Sigmoid colon (tissue), 7 donors: Measurements from ENCODE around the gene MSN. TPM values are rescaled to one million over a fixed set of nuclear protein-coding genes. Genes with fewer than 3 reads are reported as not detected.
A peak's percentile ranks its signal among the peaks of the same experiment; 100 is the strongest.

Experiments used
- DNase-seq: peaks from one replicate; pipeline ENCODE4 v3.0.0-alpha.2; 2019
- H3K27ac ChIP-seq, 4 donors: fragments of 200-600 bp; sonication (generic); one replicate each; pipeline ENCODE4 v1.5.1; 2016 to 2019; ENCODE audit warnings: mild to moderate bottlenecking in 1 of 4
- H3K27me3 ChIP-seq, 3 donors: fragments of 200-600 bp; sonication (generic); one replicate each; pipeline ENCODE4 v1.5.1; 2019; ENCODE audit warnings: mild to moderate bottlenecking in 1 of 3
- H3K36me3 ChIP-seq, 4 donors: fragments of 200-600 bp; sonication (generic); one replicate each; pipeline ENCODE4 v1.5.1; 2016 to 2019
- H3K4me1 ChIP-seq, 4 donors: fragments of 200-600 bp; sonication (generic); one replicate each; pipeline ENCODE4 v1.5.1; 2017 to 2019
- H3K4me3 ChIP-seq, 4 donors: fragments of 200-600 bp; sonication (generic); one replicate each; pipeline ENCODE4 v1.5.1; 2017 to 2019; ENCODE audit warnings: mild to moderate bottlenecking in 2 of 4, moderate library complexity in 1 of 4
- H3K9me3 ChIP-seq, 4 donors: fragments of 200-600 bp in 3 of 4; sonication (generic) in 3 of 4; one replicate each; pipeline versions ENCODE4 v1.5.1 to v1.6.1; 2013 to 2019
- CTCF ChIP-seq, 4 experiments: fragments of 450-650 bp in 3 of 4; fragments of 200-600 bp in 1 of 4; IDR thresholded peaks; one replicate each; pipeline ENCODE4 v1.5.1; 2016 to 2019; ENCODE audit warnings: antibody characterized with exemption in 4 of 4, mild to moderate bottlenecking in 3 of 4, moderate library complexity in 2 of 4
- EP300 ChIP-seq, 4 donors: sonication (generic); formaldehyde crosslinking; IDR thresholded peaks; one replicate each; pipeline ENCODE4 v1.6.1; 2017; ENCODE audit warnings: antibody characterized with exemption in 4 of 4
- POLR2A ChIP-seq, 2 donors: fragments of 450-650 bp; IDR thresholded peaks; one replicate each; pipeline ENCODE4 v1.6.1; 2016; ENCODE audit warnings: antibody characterized with exemption in 2 of 2, mild to moderate bottlenecking in 2 of 2, moderate library complexity in 2 of 2
- POLR2AphosphoS5 ChIP-seq, 4 donors: sonication (generic); formaldehyde crosslinking; IDR thresholded peaks; one replicate each; pipeline ENCODE4 v1.6.1; 2017; ENCODE audit warnings: antibody characterized with exemption in 4 of 4
- WGBS, 2 donors: extraction: QIAGEN DNeasy Blood & Tissue Kit; methylation state at CpG; one replicate each; pipeline ENCODE4 v1.1.7; 2013; 5-methylcytosine and 5-hydroxymethylcytosine counted together
- intact Hi-C: fragments of 100-400 bp; cut with DNase I; formaldehyde crosslinking; loops from one replicate; pipeline ENCODE4 v1.15.1; 2023
- polyA plus RNA-seq, 3 donors: library from polyadenylated mRNA; stranded (reverse); fragments of 200-250 nt; gene quantifications; one replicate each; pipeline ENCODE4 v1.2.3, GENCODE V29; 2013
- total RNA-seq, 4 donors: library from RNA; depleted of rRNA; stranded (reverse); fragments of >200 nt; gene quantifications; one replicate each; pipeline ENCODE4 v1.1.0, GENCODE V29; 2016
- donor health status: healthy with polysubstance abuse.
- donor health status: Bipolar disorder and iron deficiency.
- donor health status: healthy.

Gene MSN
- total and polyA plus RNA-seq, 7 donors: 23.6 to 152 (median 136) TPM

DNA sequence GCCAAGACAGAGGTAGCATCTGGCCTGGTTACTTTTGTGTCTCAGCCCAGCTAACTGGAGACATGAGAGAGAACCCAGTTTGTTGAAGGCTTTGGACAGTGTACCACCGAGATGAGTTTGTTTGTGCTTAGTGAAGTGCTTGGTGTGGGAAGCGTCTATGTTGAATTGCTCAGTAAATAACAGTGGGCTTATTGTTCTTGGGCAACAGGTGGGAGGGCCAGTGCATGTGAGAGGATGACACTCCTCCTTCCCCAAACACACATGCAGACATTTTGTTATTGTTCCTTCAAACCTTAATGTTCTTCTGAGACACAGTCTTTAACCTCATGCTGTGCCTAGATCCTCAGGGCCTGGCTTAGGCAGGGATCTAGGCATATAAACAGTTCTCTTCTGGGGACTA, 39.7 kb downstream of the MSN start:
- Histone ChIP-seq H3K36me3 (no peaks in the 10 kb centered on the region), H3K9me3 (no peaks in the 10 kb centered on the region), H3K27me3 (no peaks in the 10 kb centered on the region), H3K4me3 (no peak overlapping the region), H3K27ac (peak overlapping the region; percentile 73 to 82 (median 78)), H3K4me1 (peaks cover 0 to 45% (median 38%) of the 10 kb centered on the region in 4 donors)
- no peak for DNase-seq
- no peak for TF ChIP-seq CTCF (IDR thresholded peaks at IDR 0.05)
- no peak for TF ChIP-seq POLR2A (IDR thresholded peaks at IDR 0.05)
- no peak for TF ChIP-seq EP300 (IDR thresholded peaks at IDR 0.05)
- no peak for TF ChIP-seq POLR2AphosphoS5 (IDR thresholded peaks at IDR 0.05)
- intact Hi-C loops: loop anchor here (2.0 kb wide), 2 partner anchors 38 to 110 kb away; no protein-coding TSS in a partner anchor
- WGBS, 2 donors: 19 to 43% methylated on average over 2 of the region's 2 CpGs

DNA sequence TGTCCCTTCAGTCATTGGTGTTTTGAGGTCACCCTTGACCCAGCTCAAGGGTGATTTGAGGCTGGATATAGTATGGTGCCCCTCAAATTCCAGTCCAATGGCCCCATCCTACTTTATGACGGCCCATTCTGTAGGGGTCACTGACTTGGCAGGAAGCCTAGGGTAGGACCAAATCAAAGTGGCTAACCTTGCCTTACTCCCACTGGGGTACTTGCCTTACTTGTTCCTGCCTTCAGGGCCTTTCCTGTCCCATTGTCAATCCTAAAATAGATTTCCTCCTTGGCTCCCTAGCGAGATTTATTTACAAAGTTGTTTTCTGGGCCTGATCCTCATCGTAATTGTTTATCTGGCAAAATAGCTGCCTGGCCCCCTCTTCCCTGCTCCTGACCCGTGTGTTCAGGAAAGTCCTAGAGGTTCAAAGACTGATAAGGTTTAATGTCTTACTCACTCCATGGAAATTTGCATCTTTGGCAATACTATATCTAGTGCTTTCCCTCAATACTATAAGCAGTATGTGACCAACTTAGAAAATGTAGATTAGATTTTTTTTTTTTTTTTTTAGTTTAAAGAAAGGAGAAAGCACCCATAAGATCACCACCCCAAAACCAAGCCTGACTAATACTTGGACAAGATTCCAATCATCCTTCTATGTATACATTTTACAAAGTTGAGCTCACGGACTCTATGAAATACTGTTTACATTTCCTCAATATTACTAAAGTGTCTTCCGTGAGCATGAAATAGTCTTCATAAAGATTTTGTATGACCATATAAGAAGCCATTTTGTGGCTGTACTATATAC, 44.8 kb downstream of the MSN start:
- Histone ChIP-seq H3K4me1 (peaks cover 0 to 10% (median 0%) of the 10 kb centered on the region in 4 donors), H3K4me3 (no peak overlapping the region), H3K9me3 (no peaks in the 10 kb centered on the region), H3K27ac (no peak overlapping the region), H3K36me3 (peaks cover 0 to 3% (median 1%) of the 10 kb centered on the region in 4 donors), H3K27me3 (no peaks in the 10 kb centered on the region)
- no peak for DNase-seq
- 73 to 77% methylated on average over 6 of the region's 6 CpGs for WGBS, 2 donors
- intact Hi-C loops: no loop called here
- TF ChIP-seq POLR2AphosphoS5 (IDR thresholded peaks at IDR 0.05) (no peak), EP300 (IDR thresholded peaks at IDR 0.05) (no peak)

DNA sequence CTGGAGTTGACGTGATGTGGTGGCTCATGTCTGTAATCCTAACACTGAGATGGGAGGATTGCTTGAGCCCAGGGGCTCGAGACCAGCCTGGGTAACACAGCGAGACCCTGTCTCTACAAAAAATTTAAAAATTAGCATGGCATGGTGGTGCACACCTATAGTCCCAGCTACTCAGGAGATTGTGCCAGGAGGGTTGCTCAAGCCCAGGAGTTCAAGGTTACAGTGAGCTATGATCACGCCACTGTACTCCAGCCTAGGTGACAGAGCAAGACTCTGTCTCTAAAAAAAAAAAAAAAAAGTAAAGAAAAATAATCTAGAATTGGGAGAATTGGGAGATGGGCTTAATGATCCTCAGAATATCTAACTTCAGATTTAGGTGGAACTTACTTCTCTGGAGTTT, 51.1 kb downstream of the MSN start:
- peaks cover 0 to 10% (median 2%) of the 10 kb centered on the region in 4 donors for H3K4me1 ChIP-seq
- H3K9me3 ChIP-seq: no peaks in the 10 kb centered on the region
- 92 to 97% methylated on average over 4 of the region's 4 CpGs for WGBS, 2 donors
- TF ChIP-seq EP300 (IDR thresholded peaks at IDR 0.05): no peak
- no peak for TF ChIP-seq CTCF (IDR thresholded peaks at IDR 0.05)
- no peak for TF ChIP-seq POLR2A (IDR thresholded peaks at IDR 0.05)
- no peak for TF ChIP-seq POLR2AphosphoS5 (IDR thresholded peaks at IDR 0.05)
- no peak for DNase-seq
- no peak overlapping the region for H3K27ac ChIP-seq
- intact Hi-C loops: no loop called here
- H3K36me3 ChIP-seq: peaks cover 0 to 9% (median 2%) of the 10 kb centered on the region in 4 donors
- H3K27me3 ChIP-seq: no peaks in the 10 kb centered on the region
- H3K4me3 ChIP-seq: no peak overlapping the region

- WGBS, 2 donors: 72 to 77% methylated on average over 2 of the region's 2 CpGs
Observed at GRCh38 chrX:65720381-65720964, 53.0 kb downstream of the MSN start.

More at GRCh38 chrX:65720381-65720964, 53.0 kb downstream of the MSN start:
- H3K27me3 ChIP-seq: no peaks in the 10 kb centered on the region
- peaks cover 0 to 9% (median 2%) of the 10 kb centered on the region in 4 donors for H3K36me3 ChIP-seq
- no peak for TF ChIP-seq POLR2A (IDR thresholded peaks at IDR 0.05)
- no peak for TF ChIP-seq CTCF (IDR thresholded peaks at IDR 0.05)
- no peak for TF ChIP-seq EP300 (IDR thresholded peaks at IDR 0.05)
- TF ChIP-seq POLR2AphosphoS5 (IDR thresholded peaks at IDR 0.05): no peak
- no peak overlapping the region for H3K27ac ChIP-seq
- DNase-seq: no peak
- no peaks in the 10 kb centered on the region for H3K9me3 ChIP-seq
- H3K4me3 ChIP-seq: no peak overlapping the region
- intact Hi-C loops: no loop called here
- peaks cover 0 to 3% (median under 1%) of the 10 kb centered on the region in 4 donors for H3K4me1 ChIP-seq
